ENCODE measurements around the gene CAMK2B.

Gene CAMK2B

DNA sequence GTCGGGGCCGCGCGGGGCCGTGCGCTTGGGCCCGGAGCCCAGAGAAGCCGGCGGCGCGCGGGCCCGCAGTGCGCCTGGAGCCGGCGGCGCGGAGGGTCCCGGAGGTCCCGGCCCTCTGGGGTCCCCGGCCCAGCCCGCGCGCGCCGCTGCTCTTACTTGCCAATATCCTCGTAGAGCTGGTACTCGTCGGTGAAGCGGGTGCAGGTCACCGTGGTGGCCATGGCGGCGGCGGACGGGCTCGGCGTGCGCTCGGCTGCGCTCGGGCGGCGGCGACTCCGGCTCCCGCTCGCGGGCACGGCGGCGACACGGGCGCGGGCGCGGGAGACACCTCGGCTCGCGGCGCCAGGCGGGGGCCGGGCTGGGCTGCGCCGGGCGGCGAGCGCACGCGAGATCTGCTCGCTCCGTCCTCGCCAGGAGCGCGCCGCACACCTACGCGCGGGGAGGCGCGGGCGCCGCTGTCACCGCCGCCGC is at the start of gene CAMK2B:
CAMK2B (minus strand) TSS at position 394 of the 471 bp plus-strand sequence; CDS start at position 221, 173 bp downstream.
- no peak for DNase-seq (ENCODE audit: low read depth in 3 of 3)

DNA sequence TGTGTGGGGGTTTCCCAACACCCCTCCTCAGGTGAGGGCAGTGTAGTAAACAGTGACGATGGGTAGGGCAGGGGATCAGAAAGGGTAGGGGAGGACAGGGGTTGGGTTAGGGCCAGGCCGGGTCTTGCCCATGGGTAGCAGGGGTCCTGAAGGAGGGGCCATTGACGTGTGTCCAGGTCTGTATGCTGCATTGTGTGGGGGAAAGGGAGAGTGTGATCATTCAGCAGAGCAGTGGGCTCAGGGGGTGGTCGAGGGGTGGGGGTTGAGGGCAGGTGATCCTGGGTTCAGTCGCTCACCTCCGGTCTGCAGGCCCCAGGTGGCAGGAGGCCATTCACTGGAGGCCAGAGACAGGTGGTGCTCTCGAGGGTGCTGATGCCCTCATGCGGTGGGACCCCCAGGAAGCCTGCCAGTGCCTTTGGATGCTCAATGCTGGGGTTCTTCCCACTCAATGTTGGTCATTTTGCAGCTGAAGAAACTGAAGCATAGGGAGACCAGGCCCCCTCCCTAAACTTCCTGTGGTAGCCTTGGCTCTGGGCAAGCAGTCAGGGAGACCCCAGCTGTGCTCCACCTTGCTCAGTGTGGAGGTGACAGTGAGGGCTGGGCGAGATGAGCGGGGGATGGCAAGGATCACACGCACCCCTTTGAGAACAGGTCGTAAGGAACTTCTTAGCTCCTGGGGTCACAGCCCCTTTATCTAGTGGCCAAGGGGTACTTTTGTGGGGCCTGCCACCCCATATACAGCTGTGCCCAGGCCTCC is 48.8 kb upstream of the CAMK2B start:
- no peak for DNase-seq (ENCODE audit: low read depth in 3 of 3)

DNA sequence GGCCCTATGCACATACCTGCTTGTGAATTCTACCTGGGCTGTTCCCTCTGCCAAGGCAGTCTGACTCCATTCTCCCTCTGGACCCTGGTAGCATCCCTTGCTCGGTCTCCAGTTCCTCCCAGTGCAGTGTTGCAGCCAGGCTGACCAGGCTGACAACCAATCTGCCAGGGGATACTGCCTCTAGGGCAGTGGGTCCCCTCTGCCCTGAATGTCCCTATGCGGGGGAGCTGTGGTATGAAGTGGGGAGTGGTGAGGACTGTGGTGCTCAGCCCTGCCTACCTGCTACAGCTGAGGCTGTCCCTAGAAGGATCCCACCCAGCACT is 48.0 kb upstream of the CAMK2B start:
- no peak for DNase-seq (ENCODE audit: low read depth in 3 of 3)

DNA sequence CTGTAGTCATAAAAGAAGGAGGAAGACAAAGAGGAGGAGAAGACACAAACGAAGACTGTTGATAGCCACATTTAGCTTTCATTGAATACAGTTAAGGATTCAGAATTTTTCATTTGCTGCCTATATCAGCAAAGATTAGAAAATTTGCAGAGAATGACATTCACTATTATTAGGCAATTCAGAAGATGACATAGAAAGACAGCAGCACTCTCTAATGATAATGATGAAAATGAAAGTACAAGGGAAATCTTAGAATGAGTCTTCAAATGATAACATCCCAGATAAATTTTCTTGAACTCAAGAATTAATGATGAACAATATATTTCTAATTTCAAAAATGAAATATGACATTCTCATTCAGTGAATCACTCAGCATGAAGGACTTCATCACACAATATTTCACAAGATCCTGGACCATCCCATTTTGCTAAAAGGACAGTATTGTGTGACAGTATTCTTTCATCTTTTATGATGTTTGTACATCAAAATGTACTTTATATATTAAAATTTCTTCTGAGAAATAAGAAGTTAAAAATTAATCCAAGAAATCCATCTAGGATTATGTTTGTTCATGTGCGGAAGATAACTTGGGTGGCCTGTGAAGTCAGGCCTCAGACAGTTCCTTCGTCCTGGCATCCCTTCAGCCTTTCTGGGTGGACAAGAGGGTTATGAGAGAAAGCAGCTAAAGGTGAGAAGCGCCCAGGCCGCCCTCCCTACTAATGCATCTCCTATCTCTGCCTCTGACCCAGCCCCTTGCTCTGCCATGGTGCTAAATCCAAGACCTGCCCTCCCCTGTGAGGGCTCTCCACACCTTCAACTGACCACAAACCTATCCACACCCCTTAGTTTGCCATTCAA is 47.4 kb upstream of the CAMK2B start:
- no peak for DNase-seq (ENCODE audit: low read depth in 3 of 3)

DNA sequence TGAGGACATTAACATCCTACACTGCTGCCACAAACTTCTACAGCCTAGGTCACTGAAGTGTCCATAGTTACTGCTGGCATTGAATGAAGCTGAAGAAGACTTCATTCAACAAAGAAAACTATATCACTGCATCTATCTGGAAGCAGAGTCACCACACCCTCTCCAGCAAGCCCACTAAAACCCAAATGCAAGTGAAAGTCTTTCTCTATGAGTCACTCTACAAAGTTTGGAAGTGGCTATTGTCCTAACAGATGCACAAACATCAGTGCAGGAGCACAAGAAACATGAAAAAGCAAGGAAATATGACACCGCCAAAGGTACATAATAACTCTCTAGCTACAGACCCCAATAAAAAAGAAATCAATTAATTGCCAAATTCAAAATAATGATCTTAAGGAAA is 43.5 kb upstream of the CAMK2B start:
- no peak for DNase-seq (ENCODE audit: low read depth in 3 of 3)

DNA sequence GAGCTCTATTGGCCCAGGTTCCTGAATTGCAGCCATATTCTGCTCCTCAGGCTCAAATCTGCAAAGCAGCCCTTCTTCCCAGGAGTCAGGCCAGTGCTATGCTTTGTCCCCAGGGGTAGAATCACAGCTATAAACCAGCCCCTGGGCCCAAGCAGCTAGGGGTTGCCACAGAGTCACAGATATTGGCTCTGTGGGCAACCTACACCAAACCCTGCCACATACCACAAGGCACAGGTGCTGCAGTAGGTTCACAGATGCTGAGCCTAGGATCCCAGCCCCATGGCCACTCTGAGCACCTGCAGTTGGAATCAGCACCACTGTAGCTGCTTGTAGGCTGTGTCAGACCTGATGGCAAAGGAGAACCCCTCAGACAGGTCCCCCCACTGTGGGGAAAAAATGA is 43.1 kb upstream of the CAMK2B start:
- no peak for DNase-seq (ENCODE audit: low read depth in 3 of 3)

DNA sequence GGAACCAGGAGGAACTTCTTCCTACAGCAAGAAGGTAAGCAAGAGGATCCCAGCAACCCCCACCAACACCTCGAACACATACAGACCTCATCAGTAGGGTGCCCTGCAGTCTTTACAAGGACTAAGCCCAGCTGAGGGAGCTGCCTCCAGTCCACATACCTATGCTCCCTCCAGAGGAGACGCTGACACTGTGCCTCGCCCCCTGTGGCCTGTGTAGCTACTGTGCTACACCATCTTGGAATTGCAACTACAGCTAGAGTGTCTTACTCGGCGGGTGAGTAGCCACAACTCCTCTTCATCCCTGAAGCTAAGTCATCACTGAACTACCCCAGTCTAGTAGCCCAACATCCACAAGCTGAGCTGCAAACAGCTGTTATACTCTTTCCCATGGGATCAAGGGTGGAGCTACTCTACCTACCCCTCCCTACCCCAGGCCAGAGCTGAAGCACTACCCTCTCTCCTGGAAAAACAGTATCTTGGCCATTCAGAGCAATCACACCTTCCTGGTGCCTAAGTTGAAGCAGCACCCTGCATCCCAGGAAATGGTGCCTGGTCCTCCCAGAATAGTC is 42.2 kb upstream of the CAMK2B start:
- no peak for DNase-seq (ENCODE audit: low read depth in 3 of 3)

DNA sequence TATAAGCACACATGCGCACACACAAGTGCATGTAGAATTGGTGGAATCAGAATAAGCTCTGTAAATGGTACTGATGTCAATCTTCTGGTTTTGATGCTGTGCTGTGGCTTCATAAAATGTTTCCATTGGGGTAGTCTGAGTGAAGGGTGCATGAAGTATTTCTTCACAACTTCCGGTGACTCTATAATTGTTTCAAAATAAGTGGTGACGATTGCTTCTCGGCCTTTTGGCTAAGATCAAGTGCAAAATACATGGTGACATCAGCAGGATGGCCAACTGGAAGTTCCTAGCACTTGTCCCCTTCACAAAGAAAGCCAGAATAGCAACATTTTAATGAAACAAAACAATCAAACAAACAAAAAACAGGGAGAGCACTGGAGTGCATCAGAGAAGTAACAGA is 41.6 kb upstream of the CAMK2B start:
- DNase-seq (ENCODE audit: low read depth in 3 of 3), result no peak

DNA sequence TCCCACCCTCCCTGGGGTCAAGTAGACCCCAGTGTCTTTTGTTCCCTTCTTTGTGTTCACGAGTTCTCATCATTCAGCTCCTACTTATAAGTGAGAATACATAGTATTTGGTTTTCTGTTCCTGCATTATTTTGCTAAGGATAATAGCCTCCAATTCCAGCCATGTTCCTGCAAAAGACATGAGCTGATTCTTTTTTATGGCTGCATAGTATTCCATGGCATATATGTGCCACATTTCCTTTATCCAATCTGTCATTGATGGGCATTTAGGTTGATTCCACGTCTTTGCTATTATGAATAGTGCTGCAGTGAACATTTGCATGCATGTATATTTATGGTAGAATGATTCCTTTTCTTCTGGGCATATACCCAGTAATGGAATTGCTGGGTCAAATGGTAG is 28.3 kb upstream of the CAMK2B start:
- DNase-seq (ENCODE audit: low read depth in 3 of 3), result no peak

DNA sequence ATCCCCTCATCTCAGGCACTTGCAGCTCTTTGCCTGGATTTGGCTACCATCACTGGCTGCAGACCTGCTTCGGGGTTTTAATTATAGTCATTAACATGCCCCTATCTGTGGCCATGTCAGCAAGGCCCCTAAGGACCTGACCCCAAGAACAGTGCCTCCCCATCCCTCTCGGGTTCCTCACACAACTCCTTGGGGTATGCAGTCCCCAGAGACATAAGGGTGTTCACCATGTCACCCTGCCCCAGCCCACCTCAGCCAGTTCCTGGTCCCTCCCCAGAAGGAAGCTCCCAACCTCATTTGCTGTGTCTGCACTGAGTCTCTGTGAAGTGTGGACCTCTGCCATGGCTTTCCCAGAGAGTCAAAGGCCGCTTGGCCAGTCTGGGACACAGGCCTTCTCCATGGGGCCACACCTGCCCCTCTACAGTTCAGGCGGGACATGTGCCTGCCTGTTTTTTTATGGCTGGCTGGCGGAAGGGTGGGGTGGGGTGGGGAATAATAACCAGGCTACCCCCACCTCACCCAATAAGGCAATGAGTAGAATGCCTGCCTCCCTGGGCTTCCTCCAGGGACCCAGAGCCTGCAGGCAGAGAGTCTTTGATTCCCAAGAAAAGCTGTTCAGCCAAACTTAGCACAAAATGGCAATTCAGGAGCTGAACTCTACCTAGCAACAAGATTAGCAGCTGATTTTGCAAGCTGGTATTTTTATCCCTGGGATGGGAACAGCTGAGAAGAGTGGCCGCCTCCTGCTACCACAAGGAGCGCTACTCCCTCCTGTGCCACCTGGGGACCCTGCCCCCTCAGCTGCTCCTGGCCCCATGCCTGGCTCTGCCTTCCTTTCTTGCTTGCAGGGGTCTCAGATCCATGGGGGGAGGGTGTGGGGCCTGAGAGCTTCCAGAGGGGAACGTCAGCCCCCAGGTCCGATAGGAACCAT is 23.7 kb upstream of the CAMK2B start:
- no peak for DNase-seq (ENCODE audit: low read depth in 3 of 3)

DNA sequence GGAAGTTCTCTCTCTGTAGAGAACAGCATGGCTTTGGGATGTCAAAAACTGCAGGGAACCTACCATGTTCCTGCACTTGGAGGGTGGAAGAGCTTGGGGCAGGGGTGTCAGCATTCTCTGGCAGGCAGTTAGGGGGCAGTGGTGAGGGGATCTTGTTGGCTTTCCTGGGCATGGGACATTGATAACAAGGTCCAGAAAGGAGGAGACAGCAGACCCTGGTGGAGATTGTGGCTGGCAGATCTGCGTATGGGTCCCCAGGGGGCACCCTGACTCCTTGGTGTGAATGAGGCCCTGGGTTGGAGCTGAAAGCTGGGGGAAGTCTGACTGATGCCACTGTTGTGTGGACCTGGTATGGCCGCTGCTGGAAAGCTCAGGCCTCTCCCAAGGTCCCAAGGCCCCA is 22.9 kb upstream of the CAMK2B start:
- no peak for DNase-seq (ENCODE audit: low read depth in 3 of 3)

DNA sequence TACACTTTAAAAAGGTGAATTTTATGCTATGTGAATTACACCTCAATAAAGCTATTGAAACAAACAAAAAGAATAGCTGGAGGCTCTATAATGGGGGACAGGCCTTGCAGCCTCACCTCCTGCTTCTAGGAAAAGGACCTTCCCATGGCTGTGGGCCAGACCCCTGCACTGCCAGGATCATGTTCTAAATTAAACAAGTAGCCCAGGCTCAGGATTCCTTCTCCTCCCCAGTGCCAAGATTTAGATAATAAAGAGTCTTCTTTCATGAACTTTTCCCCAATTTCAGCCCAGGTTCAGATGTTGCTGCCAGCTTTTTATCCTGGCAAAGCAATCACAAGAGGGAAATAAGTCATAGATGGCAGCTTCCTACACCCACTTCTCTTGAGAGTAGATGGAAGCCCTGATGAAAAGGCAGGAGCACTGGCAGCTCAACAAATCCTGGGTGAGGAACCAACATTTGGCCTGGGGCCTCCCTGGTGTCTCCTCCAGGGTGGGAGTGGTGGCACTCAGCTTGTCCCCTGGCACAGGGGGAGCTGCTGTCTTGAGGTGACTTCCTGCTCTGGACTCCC is 22.2 kb upstream of the CAMK2B start:
- DNase-seq (ENCODE audit: low read depth in 3 of 3), result no peak

DNA sequence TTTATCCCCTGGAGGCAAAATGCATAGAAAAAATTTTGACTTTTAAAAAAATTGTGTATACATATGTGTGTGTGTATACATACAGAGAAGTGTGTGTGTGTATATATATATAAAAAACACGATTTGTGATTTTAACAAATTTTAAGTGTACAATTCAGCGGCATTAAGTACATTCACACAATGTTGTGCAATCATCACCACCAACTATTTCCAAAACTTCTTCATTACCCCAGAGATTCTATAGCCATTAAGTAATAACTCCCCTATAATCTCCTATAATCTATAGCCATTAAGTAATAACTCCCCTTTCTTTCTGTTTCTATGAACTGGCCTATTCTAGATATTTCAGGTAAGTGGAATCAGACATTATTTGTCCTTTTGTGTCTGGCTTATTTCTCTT is 20.7 kb upstream of the CAMK2B start:
- DNase-seq (ENCODE audit: low read depth in 3 of 3), result no peak

DNA sequence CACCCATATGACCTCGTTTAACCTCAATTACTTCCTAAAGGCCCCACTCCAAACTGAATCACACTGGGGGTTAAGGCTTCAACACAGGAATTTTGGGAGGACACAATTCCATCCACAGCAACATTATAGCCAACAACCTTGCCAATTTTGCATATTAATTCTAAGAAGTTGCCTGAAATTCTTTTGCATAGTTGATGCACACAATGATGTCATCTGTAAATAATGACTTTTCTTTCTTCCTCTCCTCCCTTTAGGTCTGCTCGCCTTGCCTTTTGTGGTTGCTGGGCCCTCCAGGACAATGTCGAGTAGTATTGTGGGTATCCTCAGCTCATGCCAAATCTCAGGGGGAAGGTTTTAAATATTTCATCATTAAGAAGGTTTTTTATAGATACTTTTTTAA is 16.0 kb upstream of the CAMK2B start:
- no peak for DNase-seq (ENCODE audit: low read depth in 3 of 3)

DNA sequence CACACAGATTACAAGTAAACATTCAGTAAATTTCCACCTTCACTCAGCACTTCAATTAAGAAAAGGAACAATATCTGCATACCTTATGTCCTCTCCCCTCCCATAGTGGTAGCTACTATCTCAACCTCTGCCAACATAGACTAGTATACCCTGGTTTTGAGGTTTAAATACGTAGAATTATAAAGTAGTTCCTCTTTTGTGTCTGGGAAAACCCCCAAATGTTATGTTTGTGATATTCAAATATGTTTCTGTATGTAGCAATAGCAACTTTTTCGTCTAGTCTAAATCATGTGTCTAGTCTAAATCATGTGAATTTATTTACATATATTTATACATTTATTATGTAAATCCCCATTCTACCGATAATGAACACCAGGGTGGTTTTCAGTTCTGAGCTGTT is 13.2 kb upstream of the CAMK2B start:
- no peak for DNase-seq (ENCODE audit: low read depth in 3 of 3)

DNA sequence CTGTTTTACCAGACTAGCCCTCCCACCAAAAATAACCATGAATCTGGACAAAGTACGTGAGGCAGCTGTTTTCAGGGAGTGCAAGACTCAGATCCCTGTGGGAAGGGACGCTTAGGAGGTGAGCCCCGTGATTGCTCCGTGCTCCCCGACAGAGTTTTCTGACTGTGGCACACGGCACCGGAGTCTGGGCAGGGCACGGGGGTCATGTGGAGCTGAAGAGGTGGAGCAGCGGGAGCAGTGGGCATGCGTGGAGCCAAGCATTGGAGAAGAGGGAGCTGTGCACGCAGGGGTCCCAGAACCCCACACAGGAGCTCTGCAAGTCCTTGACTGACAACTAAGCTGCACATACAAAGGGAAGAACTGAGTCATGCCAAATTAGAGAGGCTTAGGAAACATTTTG is 11.1 kb upstream of the CAMK2B start:
- DNase-seq (ENCODE audit: low read depth in 3 of 3), result no peak

DNA sequence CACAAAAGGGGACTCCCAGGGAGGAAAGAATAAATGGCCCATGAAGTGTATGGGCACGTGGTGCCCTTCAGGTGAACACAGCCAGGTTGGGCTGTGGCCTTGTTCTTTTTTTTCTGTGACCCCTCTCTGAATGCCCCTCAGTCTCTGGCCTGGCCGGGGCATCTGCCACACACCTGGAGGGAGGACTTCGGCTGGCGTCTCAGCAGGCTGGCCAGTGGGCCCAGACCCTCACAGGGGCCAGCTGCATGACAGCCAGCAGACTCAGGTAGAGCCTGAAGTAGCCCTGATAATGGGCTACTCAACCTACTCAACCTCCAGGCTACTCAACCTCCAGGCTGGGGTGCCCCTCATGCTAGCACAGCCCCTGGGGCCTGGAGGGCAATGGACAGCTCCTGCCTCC is 9.8 kb upstream of the CAMK2B start:
- DNase-seq (ENCODE audit: low read depth in 3 of 3), result no peak

DNA sequence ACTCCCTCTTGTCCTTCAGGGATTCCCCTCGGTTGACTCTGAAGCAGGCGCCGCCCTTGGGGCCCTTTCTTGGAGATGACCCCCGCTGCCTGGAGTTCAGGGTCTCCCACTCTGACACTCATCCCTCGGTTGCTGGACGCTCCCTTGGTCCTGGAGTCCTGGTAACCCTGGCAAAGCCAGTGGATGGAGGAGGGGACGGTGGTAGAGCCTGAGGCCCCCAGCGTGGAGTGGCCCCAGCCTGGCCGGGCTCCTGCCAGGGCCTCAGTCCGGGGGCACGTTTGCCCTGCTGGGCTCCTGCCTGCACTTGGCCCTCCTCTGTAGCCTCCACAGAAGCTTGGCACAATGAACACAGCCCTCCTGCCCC is 9.3 kb upstream of the CAMK2B start:
- DNase-seq (ENCODE audit: low read depth in 3 of 3), result no peak

DNA sequence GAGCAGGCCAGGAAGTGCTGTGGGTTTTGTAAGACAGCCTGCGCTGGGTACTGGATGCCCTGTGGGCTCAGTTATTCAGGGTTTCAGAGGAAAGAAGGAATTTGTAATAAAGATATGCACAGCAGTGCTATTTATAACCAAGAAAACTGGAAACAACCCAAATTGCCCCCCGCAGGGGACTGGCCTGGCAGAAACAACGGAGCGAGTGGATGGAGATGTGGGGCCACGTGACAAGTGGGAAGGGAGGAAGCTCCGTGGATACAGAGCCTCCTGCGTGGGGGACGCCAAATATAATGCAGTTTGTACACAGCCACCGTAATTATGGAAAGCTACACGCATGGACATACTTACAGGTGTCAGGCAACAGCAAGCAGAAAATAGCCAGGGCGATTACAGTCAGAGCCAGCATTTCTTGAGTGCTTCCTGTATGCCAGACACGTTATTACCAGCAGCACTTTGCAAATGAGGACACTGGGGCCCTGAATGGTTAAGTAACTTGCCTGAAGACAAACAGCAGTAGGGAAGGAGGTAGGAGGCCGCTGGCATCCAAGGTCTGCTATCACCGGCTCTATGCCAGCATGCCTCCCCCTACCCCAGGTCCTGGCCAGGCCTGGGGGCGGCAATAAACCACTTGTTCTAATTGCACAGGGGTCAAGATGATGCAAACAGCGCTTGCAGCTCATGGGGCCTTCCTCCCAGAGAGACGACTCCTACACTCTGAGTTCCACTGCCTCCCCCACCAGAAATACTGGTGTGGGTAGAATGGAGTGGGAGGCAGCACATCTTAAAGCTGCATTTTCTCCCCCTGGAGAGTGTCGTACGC is 8.7 kb upstream of the CAMK2B start:
- no peak for DNase-seq (ENCODE audit: low read depth in 3 of 3)

DNA sequence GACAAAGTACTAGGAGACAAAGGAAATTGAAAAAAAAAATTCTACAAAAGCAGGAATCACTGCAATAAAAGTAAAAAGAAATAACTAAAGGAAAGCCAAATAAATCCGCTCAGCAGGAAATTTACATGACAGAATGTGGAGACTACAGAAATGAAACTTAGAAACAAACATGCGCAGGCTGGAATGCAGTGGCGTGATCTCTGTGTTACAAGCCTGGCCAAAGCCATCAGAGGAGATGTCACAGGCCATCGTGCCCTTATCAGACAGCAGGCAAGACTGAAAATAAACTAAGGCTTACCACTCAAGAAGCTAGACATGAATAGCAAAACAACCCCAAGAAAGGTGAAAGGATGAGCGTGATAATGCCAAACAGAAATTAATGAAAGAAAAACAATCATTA is 6.3 kb upstream of the CAMK2B start:
- no peak for DNase-seq (ENCODE audit: low read depth in 3 of 3)

DNA sequence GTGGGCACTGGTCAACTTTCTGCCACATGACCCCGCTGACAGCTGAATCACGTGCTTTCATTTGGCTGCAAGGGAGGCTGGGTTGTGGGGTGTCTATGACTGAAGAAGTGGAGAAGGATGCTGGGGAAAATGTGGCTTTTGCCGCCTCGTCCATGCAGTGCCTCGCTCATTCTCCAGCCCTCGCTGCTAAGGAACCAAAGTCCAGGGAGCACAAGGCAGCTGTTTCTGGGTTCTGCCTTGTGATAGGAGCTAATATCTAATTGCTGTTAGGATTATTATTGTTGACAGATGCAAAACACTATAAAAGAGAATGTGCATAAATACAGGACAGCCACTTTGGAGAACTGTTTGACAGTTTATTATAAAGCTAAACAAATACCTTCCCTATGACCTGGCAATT is 4.9 kb upstream of the CAMK2B start:
- DNase-seq (ENCODE audit: low read depth in 3 of 3), result no peak
